VCaP (cell line): ENCODE results near the gene BAIAP2L2.

Source experiments
- H3K27ac ChIP-seq: fragments of 450-650 bp; 2 replicates; pipeline ENCODE4 v1.5.1; 2017
- TF ChIP-seq, protein P1 (sequence below): fragments of 450-650 bp; conservative IDR thresholded peaks from 2 replicates; pipeline ENCODE4 v1.5.1; 2017; ENCODE audit warnings: mild to moderate bottlenecking, moderate library complexity

Gene BAIAP2L2

DNA sequence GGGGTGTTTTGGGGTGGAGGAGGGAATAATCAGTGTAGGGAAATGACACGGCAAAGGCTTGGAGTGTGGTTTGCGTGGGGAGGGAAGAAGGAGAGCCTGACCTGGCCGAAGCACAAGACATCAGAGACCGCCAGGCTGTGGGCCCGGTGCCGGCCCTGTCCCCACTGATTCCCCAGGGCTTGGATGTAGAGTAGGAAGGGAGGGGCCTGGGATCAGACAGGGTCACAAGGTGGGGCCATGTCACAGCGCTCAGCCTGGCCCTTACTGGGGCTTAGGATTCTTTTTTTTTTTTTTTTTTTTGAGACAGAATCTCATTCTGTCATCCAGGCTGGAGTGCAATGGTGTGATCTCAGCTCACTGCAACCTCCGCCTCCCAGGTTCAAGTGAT lies 43.5 kb downstream of the BAIAP2L2 start:
- no peak overlapping the region for H3K27ac ChIP-seq
- TF ChIP-seq, protein P1, sequence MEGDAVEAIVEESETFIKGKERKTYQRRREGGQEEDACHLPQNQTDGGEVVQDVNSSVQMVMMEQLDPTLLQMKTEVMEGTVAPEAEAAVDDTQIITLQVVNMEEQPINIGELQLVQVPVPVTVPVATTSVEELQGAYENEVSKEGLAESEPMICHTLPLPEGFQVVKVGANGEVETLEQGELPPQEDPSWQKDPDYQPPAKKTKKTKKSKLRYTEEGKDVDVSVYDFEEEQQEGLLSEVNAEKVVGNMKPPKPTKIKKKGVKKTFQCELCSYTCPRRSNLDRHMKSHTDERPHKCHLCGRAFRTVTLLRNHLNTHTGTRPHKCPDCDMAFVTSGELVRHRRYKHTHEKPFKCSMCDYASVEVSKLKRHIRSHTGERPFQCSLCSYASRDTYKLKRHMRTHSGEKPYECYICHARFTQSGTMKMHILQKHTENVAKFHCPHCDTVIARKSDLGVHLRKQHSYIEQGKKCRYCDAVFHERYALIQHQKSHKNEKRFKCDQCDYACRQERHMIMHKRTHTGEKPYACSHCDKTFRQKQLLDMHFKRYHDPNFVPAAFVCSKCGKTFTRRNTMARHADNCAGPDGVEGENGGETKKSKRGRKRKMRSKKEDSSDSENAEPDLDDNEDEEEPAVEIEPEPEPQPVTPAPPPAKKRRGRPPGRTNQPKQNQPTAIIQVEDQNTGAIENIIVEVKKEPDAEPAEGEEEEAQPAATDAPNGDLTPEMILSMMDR: no peak

GRCh38 chr22:38066381-38067027 lies 44.0 kb downstream of the BAIAP2L2 start:
- TF ChIP-seq, protein P1: no peak
- no peak overlapping the region for H3K27ac ChIP-seq

GRCh38 chr22:38065539-38065938 lies 44.9 kb downstream of the BAIAP2L2 start:
- TF ChIP-seq, protein P1: no peak
- H3K27ac ChIP-seq: no peak overlapping the region

DNA sequence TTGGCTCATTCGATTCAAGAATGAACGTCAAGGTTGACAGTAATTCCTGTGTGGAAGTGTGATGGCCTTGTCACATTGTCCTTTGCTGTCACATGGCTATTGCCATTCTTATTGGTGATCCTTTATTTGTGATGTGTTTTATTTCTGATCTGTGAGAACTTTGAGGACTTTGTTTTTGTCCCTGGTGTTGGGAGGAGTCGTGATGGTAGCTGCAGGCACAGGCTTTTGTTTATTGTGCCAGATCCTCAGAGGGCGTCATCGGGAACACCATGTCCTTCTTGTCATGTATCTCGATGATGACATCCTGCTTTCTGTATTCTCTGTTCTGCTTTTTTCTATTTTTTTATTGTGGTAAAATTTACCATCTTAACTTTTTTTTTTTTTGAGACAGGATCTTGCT lies 47.7 kb downstream of the BAIAP2L2 start:
- peak overlapping the region; percentile 66 for H3K27ac ChIP-seq
- TF ChIP-seq, protein P1: no peak

DNA sequence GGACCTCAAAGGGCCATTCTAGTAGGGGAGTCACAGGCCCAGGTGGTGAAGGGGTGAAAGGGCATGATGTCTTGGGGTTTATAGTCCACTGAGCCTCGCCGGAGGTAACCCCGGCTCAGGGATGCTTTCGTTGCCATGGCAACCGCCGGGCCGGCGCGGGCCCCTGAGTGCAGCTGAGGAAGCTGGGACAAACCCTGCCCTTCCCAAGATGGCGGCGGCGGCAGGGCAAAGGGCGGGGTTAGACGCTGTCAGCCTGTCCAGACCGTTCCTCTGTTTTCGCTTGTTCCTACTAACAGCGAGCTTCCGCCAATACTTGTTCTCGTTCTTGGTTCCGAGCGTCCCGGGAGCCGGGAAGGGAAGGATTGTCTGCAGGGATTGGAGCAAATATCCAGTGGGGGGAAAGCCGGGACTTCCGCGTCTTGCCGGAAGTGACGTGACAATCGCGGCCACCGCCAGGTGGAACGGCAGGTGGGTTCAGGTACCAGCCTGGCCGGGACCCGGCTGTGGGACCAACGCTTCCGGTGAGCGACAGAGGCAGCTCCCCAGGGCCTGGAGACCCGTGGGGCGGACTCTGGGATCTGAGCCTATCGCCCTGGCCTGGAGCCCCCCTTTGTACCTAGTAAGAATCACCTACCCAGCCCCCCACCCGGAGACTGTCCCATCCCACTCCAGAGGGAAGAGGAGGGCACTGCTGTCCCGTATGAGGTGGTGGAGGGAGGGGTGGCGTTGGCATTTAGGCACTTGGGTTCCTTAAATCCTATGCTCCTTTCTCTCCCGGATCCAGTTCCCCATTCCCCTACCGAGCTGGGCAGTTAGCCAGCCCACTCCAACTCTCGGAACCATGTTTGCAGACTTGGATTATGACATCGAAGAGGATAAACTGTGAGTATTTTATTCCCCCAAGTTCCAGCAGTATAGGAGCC lies 53.3 kb downstream of the BAIAP2L2 start, which contains the start of gene PICK1:
TSS of gene PICK1 (plus strand) at position 436 of the 923 bp plus-strand sequence. CDS start at position 842, 406 bp downstream.
- TF ChIP-seq, protein P1: no peak
- H3K27ac ChIP-seq: peak within 1 kb of the TSS; percentile 86

DNA sequence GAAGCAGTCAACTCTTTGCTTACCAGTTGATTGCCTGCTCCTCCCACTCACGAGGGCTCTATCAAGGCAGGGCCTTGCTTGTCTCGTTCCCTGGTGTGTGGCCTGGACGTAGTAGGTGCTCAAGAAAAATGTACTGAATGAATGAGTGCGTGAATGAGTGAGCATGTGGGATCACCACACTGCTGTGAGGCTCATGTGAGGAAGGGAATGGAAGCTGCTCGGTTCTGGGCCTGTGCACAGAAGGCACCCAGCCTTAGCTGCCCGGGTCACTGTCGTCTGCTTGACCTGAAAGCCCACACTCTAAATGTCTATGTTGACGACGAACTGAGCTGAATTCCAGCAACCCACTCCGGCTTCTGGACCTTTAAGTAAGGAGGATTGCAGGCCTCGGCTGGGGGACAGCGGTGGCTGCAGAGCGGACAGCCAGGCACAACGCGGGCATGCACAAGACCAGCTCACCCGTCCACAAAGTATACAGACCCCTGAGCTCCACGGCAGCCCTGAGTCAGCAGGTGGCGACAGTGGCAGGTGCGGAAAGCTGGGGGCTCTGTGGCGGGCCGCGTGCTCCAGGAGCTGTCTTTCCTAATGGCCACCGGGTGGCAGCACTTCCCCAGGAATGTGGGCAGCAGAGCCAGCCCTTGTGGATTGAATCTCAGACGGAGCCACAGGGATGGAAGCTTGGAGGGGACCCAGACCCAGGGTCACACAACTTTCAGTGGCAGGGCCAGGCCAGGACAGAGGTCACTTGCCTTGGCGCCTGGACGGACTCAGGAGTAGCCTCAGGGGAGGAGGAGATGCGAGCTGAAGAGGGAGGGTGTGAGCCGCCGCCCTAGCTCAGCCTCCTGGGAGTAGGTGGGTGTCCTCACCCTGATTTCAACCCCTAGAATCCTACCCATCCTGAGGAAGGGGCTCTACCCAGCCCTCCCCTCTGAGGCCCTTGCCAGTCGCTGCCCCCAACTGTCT lies 58.3 kb downstream of the BAIAP2L2 start:
- peak overlapping the region; percentile 41; the same call in 1 of the 2 replicates for H3K27ac ChIP-seq
- TF ChIP-seq, protein P1: peak; percentile 92
